Tibial artery (tissue), 4 donors: ENCODE measurements around the gene RAPGEF4.

Source experiments
- DNase-seq, 2 donors: peaks; one replicate each; pipeline ENCODE4 v3.0.0-alpha.2; 2019
- H3K27ac ChIP-seq, 2 donors: fragments of 200-600 bp; sonication (generic) in 1 of 2; 1 replicate in 1 of 2; 2 replicates in 1 of 2; pipeline ENCODE4 v1.5.1; 2018 to 2019; ENCODE audit warnings: mild to moderate bottlenecking in 1 of 2
- H3K27me3 ChIP-seq, 2 donors: fragments of 200-600 bp; sonication (generic) in 1 of 2; one replicate each; pipeline versions ENCODE4 v1.5.1 to v1.6.0; 2016 to 2019
- H3K36me3 ChIP-seq, 3 donors: fragments of 200-600 bp; sonication (generic) in 2 of 3; one replicate each; pipeline ENCODE4 v1.5.1; 2016 to 2019; ENCODE audit warnings: mild to moderate bottlenecking in 2 of 3
- H3K4me1 ChIP-seq, 4 donors: fragments of 200-600 bp; sonication (generic) in 2 of 4; 1 replicate in 3 of 4; 2 replicates in 1 of 4; pipeline ENCODE4 v1.5.1; 2016 to 2019
- H3K4me3 ChIP-seq, 2 donors: fragments of 200-600 bp; sonication (generic) in 1 of 2; 1 replicate in 1 of 2; 2 replicates in 1 of 2; pipeline ENCODE4 v1.5.1; 2018 to 2019; ENCODE audit warnings: mild to moderate bottlenecking in 2 of 2
- H3K9me3 ChIP-seq, 3 donors: fragments of 200-600 bp; sonication (generic) in 1 of 3; one replicate each; pipeline ENCODE4 v1.5.1; 2016 to 2019
- intact Hi-C: fragments of 100-400 bp; cut with DNase I; formaldehyde crosslinking; loops from one replicate; pipeline ENCODE4 v1.15.0; 2023; ENCODE audit warnings: low total_unique reads
- TF ChIP-seq, protein P1 (sequence below), 2 experiments: fragments of 200-600 bp in 1 of 2; fragments of 450-650 bp in 1 of 2; IDR thresholded peaks; one replicate each; pipeline ENCODE4 v1.5.1; 2017 to 2019; ENCODE audit warnings: antibody characterized with exemption in 2 of 2, mild to moderate bottlenecking in 1 of 2, moderate library complexity in 1 of 2

The RAPGEF4 gene

DNA sequence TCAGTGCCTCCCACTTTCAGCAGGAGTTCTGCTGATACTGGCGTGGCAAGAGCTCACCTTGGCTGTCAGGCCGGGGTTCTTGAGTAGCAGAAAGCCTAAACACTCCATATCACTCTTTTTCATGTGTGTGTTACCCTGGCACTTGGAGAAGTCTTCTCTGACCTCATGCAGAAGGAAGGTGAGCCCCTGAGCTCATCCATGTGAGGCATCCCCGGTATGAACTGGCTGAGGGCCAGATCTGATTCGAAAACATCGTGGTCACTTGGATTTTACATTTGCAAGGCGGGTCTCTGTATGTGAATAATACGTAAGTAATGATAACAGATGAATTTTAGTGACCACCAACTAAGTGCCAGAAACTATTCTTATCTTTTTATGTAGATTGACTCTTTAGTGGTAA, 93.6 kb downstream of the RAPGEF4 start:
- Histone ChIP-seq H3K4me1 (no peaks in the 10 kb centered on the region), H3K27me3 (no peaks in the 10 kb centered on the region), H3K9me3 (no peaks in the 10 kb centered on the region), H3K36me3 (no peaks in the 10 kb centered on the region), H3K4me3 (no peak overlapping the region), H3K27ac (no peak overlapping the region)
- TF ChIP-seq, protein P1, sequence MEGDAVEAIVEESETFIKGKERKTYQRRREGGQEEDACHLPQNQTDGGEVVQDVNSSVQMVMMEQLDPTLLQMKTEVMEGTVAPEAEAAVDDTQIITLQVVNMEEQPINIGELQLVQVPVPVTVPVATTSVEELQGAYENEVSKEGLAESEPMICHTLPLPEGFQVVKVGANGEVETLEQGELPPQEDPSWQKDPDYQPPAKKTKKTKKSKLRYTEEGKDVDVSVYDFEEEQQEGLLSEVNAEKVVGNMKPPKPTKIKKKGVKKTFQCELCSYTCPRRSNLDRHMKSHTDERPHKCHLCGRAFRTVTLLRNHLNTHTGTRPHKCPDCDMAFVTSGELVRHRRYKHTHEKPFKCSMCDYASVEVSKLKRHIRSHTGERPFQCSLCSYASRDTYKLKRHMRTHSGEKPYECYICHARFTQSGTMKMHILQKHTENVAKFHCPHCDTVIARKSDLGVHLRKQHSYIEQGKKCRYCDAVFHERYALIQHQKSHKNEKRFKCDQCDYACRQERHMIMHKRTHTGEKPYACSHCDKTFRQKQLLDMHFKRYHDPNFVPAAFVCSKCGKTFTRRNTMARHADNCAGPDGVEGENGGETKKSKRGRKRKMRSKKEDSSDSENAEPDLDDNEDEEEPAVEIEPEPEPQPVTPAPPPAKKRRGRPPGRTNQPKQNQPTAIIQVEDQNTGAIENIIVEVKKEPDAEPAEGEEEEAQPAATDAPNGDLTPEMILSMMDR (IDR thresholded peaks at IDR 0.05): no peak
- DNase-seq: no peak
- intact Hi-C loops: no loop called here

DNA sequence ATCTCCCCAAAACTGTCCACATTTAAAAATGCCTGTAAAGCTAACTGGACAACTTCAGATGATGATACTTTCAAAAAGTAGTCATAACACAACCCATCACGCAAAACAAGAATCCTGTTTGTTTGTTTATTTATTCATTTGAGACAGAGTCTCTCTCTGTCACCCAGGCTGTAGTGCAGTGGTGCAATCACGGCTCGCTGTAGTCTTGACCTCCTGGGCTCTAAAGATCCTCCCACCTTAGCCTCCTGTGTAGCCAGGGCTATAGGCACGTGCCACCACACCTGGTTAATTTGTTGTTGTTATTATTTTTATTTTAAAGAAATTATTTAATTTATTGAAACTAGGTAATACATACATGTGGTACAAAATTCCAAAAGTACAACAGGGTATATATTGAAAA, 94.8 kb downstream of the RAPGEF4 start:
- no peaks in the 10 kb centered on the region for H3K36me3 ChIP-seq
- no peak overlapping the region for H3K4me3 ChIP-seq
- H3K27ac ChIP-seq: no peak overlapping the region
- no peaks in the 10 kb centered on the region for H3K9me3 ChIP-seq
- H3K4me1 ChIP-seq: no peaks in the 10 kb centered on the region
- H3K27me3 ChIP-seq: no peaks in the 10 kb centered on the region
- TF ChIP-seq, protein P1 (IDR thresholded peaks at IDR 0.05): no peak
- DNase-seq: no peak
- intact Hi-C loops: no loop called here

DNA sequence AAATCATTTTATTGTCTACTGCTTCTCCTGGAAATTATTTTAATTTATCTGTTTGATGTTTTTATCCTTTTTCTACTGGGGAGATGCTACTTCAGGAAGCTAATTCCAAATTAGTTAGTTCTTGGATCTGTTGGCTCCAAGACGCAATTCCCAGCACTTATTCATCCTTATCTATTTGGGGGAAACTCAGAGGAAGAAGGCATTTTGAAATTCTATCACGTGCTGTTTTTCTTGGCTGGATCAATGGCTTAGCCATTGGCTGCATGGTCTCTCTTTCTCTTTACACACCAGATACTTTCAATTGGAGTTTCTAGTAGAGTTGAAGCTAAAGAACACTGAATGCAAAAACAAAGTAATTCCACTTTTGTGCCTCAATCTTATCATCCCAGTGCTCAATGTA, 98.3 kb downstream of the RAPGEF4 start:
- H3K4me3 ChIP-seq: no peak overlapping the region
- H3K27ac ChIP-seq: no peak overlapping the region
- intact Hi-C loops: no loop called here

DNA sequence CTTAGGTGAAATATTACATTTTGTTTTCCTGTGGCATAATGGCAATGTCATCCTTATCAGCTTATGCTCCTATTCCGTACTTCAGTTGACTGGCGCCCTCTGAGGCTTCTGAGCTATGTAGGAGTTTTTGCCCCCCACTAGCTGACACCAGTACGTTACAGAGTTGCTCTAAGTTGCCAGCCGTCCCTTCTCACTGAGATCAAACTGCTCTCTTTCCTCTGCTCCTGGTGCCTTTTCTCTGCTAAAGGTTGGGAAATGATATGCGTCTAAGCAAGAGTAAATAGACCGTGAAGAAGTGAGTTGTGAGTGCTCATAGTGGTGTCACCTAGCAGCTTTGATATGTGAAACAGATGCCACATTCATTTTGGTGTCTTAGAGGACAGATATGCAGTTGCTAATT, 99.2 kb downstream of the RAPGEF4 start:
- Histone ChIP-seq H3K27ac (no peak overlapping the region), H3K4me1 (no peaks in the 10 kb centered on the region), H3K4me3 (no peak overlapping the region), H3K27me3 (no peaks in the 10 kb centered on the region), H3K9me3 (no peaks in the 10 kb centered on the region), H3K36me3 (no peaks in the 10 kb centered on the region)
- DNase-seq: no peak
- TF ChIP-seq, protein P1 (IDR thresholded peaks at IDR 0.05): no peak
- intact Hi-C loops: no loop called here

More for the DNA sequence above, 98.3 kb downstream of the RAPGEF4 start:
- TF ChIP-seq, protein P1 (IDR thresholded peaks at IDR 0.05): no peak
- Histone ChIP-seq H3K27me3 (no peaks in the 10 kb centered on the region), H3K36me3 (no peaks in the 10 kb centered on the region), H3K9me3 (no peaks in the 10 kb centered on the region), H3K4me1 (no peaks in the 10 kb centered on the region)
- no peak for DNase-seq

DNA sequence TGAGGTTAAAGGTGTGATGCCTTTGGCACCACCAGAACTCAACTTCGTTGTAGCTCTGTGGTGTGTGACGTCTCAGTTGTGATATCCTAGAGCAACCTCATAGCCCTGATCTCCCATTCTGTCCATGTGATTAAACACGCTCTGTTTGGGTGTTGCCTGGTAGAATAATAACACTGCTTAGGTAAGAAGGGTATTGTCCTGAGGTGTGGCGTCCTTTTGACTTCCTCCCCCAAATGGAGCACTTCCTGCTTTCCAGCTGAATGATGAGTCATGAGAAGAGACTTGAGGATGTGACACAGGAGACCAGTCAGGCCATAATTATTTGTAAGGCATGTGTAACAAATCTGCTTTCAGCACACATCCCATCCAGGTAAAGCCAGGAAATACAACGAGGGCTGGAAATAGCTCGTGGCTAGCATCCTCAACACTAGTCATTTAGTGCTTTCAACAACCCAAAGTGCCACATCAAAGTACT, 100.7 kb downstream of the RAPGEF4 start:
- Histone ChIP-seq H3K9me3 (no peaks in the 10 kb centered on the region), H3K4me3 (no peak overlapping the region), H3K27ac (no peak overlapping the region), H3K4me1 (no peaks in the 10 kb centered on the region), H3K27me3 (no peaks in the 10 kb centered on the region), H3K36me3 (no peaks in the 10 kb centered on the region)
- TF ChIP-seq, protein P1 (IDR thresholded peaks at IDR 0.05): no peak
- no peak for DNase-seq
- intact Hi-C loops: no loop called here

DNA sequence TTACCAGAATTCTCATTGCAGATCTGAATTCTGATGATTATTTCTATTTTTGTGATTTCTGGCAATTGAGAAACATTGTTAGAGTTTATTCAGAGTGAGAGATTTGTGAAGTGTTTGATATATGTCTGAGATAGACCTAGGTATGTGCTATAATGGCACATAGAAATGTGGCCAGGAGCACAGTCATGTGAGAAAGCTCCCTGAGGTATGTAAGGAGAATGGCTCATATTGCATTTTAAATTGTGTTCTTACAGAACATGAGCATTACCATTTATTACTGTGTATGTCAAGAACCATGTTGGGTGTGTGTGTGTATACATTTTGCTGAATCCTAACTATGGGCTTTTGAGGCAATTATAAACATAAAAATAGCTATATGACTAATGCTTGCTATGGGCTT, 101.2 kb downstream of the RAPGEF4 start:
- TF ChIP-seq, protein P1 (IDR thresholded peaks at IDR 0.05): no peak
- no peaks in the 10 kb centered on the region for H3K9me3 ChIP-seq
- no peaks in the 10 kb centered on the region for H3K36me3 ChIP-seq
- intact Hi-C loops: no loop called here
- H3K27ac ChIP-seq: no peak overlapping the region
- H3K27me3 ChIP-seq: no peaks in the 10 kb centered on the region
- DNase-seq: no peak
- H3K4me3 ChIP-seq: no peak overlapping the region
- no peaks in the 10 kb centered on the region for H3K4me1 ChIP-seq
